ENCODE data around the gene NREP.

Gene NREP

DNA sequence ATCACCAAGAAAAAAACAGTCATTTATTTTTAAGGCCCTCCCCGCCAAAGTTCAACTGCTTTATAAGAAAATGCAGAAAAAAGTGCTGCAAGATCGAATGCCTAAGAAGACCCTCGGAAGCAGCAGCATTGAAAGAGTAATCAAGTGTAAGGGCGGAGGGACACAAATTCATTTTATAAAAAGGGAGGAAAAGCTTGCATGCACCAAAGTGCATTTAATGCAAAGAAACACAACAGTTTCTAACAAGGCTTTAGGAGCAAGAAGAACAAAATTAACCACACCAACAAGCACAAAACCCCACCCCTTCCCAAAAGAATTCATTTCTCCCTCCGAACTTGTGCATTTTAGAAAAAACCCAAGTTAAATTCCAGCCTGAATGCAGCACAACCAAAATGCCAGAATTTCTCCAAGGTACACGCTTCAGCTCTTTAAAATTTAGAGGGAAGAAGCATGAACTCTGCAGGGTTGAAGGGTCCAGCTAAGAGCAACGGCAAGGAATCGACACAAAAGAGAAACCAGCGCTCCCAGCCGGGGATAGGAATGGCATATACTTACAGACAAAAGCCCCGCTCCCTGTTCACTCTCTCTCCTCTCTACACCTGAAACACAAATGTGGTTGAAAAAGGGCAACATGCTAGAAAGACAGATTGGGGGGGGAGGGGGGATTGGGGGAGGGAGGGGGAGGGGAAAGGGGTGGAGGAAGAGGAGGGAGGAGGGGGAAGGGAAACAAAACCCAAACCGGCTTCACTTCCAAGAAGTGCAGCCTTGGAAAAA is at the start of gene NREP:
TSS of gene NREP (minus strand) at position 614 of the 774 bp plus-strand sequence. CDS start 1,422 bp downstream, outside the sequence.
- peak; percentile 20 for DNase-seq

- DNase-seq = no peak
Measured at GRCh38 chr5:111806753-111807152, 49.8 kb upstream of the NREP start.

DNA sequence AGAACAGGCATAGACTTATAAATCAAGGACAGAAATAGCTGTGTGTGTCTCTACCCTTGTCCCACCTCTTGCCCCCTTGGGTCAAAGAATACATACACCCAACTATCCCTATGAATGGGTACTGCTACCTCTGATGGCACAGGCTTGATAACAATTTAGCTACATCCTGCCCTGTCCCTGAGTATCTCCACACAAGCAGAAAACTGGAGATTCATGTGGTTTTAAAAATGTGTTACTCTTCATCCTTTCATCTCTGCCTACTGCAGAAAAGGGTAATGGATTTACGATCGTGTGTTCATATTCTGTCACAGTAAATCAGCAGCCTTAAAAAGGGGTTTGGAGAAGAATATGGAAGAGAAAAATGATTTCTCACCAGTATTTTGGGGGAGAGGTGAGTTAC is 49.2 kb upstream of the NREP start:
- no peak for DNase-seq

DNA sequence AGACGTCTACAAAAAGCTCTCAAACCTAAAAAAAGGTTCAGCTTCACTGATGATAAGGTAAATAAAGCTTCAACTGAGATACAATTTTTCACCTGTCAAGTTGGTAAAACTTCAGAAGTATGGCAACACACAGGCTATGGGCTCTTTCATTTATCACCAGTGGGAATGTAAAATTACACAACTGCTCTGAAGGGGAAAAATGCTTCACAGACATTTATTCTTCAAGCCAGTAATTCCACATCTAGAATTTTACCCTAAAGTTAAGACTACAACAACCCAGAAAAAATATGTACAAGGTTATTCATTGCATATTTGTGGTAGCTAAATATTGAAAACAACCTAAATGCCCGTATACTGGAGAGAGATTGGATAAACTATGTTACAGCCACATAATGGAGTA is 48.1 kb upstream of the NREP start:
- DNase-seq = no peak

DNA sequence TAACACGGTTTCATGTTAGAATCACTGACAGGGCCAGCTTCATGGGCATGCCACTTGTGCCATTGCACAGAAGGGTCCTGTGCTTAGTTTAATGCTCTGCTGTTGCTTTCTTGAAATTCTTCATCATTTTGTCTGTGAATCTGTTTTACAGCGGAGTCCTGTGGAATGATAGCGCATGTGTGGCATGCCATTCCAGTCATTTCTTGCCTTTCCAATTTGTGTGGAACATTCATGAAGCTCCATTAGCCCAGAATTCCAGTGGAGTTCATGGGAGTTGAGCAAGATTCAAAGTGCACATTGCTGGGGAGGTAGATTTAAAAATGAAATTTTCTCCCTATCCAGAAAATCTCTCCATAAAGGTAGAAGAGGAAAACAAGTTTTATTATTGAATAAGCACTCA is 43.4 kb upstream of the NREP start:
- no peak for DNase-seq

DNA sequence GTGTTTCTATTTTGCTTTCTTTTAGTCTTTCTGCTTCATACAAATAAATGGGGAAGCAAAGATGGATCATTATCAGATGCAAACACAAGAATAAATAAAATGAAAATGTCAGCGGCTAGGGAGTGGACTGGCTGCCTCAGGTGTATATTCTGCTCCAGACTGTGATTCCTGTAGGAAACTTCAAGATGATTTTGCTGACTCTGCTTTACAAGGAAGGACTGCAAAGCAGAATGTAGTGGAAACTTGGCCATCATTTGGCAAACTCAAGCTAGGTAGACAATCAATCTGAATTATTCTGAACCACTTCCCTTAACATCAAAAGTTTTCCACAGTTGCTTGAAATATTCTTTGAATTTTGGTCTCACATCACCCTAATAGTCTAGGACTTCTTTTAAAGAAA is 38.1 kb upstream of the NREP start:
- no peak for DNase-seq

DNA sequence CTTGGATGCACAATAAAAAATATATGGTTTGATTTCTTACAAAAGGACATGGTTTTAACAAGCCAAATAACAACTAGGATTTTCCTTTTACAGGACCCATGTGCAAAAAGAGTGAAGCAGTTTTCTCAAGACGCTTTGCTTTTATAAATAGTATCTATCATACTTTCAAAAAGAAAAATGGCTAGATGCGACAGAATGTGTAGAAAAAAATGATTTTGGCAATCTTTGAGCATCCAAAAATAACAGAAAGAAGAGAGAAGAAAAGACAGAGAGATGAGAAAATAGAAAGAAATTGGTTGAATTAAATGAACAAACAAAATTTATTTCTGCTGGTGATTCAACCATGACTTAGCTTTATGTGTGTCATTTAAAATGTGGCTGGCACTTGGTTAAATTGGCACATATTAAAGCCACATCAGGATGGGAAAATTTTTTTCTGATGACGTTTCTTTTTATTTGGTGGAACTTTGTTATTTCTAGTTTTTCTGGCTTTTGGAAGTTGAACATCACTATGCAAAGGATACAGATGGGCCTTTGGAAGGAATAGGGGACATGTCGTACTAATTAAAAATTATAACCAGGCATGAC is 35.6 kb upstream of the NREP start:
- no peak for DNase-seq

GRCh38 chr5:111790295-111790694 is 33.3 kb upstream of the NREP start:
- DNase-seq = no peak

- no peak for DNase-seq
Measured at GRCh38 chr5:111787006-111787405, 30.0 kb upstream of the NREP start.

GRCh38 chr5:111784491-111785181 is 27.6 kb upstream of the NREP start:
- DNase-seq = no peak

DNA sequence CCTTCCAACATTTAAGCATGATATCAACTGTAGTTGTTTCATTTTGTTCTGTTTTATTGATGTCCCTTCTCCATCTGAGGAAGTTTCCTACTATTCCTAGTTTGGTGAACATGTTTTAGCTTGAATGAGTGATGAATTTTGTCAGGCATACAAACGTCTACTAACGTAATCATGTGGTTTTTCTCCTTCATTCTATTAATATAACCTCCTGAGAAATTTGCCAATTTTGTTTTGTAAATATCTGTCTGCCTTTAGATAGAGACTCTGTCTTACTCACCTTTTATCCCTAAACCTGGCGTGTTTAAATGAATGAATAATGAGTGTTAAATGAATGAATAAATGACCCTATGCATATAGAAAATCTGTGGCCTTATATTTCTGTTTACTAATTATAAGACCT is 26.5 kb upstream of the NREP start:
- DNase-seq = no peak

- DNase-seq = no peak
Measured at GRCh38 chr5:111782216-111782615, 25.2 kb upstream of the NREP start.

DNA sequence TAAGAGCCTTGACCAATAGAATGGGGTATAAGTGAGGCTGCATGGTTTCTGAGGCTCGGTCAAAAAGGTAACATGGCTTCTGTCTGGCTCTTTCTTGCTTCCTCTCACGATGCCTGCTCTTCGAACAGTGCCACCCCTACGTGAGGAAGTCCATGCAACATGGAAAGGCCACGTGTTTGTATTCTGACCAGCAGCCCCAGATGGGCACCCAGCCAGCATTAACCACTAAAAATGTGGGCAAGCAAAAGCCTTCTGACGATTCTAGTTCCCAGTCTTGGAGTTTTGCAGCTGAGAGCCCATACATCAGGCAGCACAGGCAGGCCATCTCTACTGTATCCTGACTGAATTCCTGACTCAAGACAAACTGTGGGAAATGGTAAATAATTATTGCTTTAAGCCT is 24.2 kb upstream of the NREP start:
- DNase-seq = no peak

- DNase-seq = no peak
Measured at GRCh38 chr5:111779922-111780292, 22.9 kb upstream of the NREP start.

- no peak for DNase-seq
Measured at GRCh38 chr5:111779260-111779921, 22.4 kb upstream of the NREP start.

GRCh38 chr5:111776913-111777781 is 20.2 kb upstream of the NREP start:
- no peak for DNase-seq

DNA sequence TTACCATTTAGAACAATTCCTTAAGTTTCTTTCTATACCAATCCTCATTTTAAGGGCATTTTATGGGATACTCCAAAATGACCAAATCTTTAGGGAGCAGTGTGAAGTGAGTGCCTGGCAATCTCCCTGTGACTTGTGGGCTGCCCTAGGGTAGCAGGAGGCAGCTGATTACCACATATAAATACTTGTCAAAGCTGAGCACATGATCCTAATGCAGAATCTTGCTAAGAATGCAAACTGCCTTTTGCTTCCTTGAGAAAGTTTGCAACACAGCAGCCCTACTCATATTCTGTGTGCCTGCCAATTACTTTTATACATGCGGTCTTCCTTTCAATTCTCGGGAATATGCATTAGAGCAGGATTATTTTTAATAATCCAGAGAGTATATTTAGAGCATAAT is 18.2 kb upstream of the NREP start:
- no peak for DNase-seq

DNA sequence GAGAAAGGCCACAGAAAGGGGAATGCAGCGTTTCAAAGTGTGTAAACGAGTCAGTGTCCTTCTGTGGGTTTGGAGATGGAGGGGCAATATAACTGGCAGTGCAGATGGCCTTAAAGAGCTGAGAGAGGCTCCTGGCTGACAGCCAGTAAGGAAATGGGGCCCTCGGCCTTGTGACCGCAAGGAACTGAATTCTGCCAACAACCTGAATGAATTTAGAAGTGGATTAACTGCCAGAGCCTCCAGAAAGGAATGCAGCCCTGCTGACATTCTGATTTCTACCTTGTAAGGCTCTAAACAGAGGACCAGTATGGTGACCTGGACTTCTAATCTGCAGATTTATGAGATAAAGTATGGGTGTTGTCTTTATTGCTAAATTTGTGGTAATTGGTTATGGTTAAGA is 17.5 kb upstream of the NREP start:
- no peak for DNase-seq

DNA sequence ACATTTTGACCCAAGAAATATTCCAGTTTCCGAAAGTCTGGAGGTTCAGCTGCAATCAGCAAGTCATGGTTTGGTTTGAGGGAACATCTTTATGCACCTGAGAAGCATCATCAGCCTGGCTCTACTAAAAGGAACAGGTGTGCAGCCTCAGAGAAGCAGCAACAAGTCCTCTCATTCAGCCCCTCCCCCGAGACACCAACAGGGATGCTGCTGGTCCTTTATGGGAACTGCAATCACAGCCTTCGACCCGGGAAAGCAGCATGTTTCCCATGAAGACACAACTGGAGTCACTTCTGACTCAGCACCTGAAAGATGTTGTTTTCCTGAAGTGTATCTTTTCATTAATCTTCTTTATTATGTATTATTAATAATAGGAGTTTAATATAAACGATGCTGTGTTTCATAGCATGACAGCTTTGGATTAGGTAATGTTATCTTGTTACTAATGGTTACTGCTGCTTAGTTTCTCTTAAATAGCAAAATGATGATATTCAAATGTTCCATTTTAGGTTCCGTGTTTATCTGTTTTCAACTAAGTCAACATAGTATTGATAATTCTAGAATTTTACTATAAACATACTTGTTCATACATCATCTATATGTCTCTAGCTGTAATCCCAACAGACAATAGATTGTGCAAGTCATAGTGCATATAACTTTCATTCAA is 15.6 kb upstream of the NREP start:
- DNase-seq = no peak

DNA sequence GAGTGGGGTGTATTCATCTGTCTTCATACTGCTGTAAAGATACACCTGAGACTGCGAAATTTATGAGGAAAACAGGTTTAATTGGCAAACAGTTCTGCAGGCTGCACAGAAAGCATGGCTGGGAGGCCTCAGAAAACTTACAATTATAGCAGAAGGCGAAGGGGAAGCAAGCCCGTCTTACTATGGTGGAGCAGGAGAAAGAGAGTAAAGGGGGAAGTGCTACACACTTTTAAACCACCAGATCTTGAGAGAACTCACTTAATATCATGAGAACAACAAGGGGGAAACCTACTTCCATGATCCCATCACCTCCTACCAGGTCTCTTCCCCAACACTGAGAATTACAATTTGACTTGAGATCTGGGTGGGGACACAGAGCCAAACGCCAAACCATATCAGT is 12.5 kb upstream of the NREP start:
- DNase-seq = no peak

DNA sequence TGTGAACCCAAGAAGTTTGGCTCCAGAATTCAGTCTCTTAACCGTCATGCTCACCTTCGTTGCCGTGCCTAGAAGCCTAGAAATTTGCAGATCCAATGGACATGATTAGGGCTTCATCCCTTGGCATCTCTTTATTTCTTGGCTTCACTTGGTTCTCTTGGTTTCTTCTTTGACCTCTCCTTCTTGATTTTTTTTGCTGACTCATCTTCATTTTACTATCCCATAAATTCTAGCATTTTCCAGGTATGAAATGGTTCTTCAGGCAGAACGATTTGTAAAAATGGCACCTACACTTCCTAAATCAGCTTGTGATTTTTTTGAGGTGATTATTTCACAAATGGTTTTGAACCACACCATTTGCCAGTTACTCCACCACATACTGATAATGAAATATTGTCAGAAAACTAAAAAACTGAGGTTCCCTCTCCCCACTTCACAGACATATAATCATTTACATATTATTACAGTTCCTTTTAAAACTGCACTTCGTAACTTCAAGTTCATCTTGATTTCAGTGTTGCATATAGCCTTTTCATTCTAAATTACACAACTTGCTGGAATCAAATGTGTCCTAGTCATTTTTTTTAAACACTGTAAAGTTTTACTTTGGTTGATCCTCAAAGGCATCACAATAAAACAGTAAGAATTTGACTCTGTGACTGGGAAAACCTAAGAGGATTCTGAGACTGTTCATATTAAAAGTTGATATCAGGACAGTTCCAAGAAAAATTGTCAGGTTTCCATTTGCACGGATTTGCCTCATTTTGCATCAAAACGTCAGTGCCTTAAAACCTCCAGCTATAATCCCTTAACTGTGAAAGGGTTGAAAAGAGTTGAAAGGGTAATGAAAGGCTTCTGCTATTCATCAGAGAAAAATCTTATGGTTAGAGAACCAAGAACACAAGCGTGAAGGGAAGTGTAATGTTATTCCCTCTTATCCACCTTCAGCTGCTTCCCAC is 8.9 kb upstream of the NREP start:
- no peak for DNase-seq
